GM19240 (cell line): Measurements from ENCODE around the gene FAM53B.

Source experiments
- DNase-seq: peaks from one replicate; pipeline ENCODE4 v3.0.0; 2011; ENCODE audit warnings: low spot score; ENCODE audit not compliant: insufficient read length

Gene FAM53B

GRCh38 chr10:124697837-124698544 lies 46.2 kb downstream of the FAM53B start:
- no peak for DNase-seq

DNA sequence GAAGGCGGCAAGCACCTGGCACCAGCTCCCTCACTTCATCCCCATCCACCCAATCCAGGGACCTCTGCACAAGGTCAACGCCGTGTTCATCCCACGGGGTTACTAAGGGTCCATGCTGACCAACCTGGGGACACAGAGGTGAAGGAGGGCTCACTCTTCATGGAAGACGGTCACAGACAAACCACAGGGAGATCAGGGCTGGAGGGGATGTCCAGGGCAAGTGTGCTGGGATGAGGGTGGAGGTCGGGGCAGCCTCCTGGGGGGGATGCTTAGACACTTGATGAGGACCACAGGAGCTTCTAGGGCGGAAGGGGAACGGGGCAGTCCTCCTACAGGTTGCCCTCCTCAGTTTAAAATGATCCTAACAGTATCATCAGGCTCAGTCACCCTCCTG lies 46.7 kb downstream of the FAM53B start:
- DNase-seq = no peak

DNA sequence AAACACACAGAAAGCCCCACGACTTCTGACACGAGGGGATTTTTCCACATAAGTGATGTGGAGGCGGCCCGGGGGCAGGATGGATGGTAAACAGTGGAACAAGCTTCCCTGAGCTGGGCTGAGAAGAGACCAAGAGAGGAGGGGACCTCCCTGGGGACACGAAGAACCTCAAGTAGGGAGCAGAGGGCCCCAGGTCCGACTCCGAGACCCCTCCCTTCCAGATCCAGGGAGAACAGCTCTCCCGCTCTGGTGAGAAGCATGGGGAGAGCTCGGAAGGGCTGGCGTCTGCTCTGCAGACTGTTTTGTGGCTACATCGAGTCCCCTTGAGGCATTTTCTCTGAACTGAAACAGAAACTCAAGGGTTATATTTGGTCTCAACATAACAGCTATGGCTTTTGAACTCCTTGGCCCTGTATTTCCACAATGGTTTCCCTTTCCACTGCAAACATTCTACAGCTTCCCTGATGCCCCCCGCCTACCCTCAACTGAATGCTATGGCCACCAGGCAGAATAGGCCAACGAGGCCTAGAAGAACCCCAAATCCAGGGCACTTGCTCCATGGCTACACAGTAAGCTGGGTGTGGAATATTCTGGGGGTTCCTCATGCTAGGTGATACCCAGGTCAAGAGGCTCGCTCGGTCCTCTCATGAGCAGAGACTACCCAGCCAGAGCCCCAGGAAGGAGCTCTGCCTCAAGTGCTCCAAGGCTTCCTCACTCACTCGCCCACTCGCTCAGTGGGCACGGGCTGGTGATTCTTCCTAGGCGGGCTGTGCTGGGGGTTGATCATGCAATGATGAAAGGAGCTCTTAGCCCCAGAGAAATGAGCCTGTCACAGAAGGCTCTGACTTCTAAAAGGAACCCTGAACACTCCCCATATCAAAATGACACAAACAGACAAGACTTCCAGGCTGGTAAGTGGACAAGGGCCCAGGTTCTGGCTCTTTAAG lies 47.5 kb downstream of the FAM53B start:
- peak; percentile 73 for DNase-seq

- no peak for DNase-seq
Observed at GRCh38 chr10:124695259-124695658, 48.9 kb downstream of the FAM53B start.

DNA sequence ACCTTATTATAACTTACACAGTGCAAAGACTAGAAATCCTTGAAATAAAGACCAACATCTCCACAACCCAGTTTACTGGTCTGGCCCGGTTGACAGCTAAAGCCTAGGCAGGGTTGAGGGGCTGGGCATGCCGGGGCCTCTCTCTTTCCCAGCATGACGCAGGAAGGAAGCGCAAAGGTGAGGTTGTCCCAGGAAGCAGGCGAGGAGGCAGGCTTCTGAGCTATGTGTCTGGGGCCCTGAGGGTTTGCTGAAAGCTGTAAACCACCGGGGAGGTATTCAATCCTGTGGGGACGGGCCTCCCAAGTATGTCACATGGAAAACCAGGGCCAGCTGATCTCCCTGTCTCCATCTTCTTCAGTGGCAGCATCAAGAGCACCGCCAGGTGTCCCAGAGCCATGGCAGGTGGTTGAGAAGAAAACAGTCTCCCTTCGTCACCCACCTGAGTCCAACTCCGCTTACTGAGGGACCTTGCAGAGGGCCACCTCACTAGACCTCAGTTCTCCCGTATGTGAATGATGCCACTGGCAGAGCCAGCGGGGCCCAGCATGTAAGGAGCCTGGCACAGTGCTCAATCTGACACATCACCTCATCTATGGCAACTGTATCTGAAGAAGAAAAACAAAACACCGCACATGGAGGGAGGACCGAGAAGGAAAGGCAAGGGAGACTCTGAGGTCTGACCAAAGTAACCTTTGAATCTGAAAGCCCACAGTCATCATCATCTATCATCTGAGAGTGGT lies 49.5 kb downstream of the FAM53B start:
- no peak for DNase-seq

- DNase-seq = no peak
Observed at GRCh38 chr10:124693801-124694416, 50.3 kb downstream of the FAM53B start.

- DNase-seq = no peak
Observed at GRCh38 chr10:124693396-124693795, 50.8 kb downstream of the FAM53B start.

GRCh38 chr10:124692100-124692446 lies 52.1 kb downstream of the FAM53B start:
- DNase-seq = no peak

DNA sequence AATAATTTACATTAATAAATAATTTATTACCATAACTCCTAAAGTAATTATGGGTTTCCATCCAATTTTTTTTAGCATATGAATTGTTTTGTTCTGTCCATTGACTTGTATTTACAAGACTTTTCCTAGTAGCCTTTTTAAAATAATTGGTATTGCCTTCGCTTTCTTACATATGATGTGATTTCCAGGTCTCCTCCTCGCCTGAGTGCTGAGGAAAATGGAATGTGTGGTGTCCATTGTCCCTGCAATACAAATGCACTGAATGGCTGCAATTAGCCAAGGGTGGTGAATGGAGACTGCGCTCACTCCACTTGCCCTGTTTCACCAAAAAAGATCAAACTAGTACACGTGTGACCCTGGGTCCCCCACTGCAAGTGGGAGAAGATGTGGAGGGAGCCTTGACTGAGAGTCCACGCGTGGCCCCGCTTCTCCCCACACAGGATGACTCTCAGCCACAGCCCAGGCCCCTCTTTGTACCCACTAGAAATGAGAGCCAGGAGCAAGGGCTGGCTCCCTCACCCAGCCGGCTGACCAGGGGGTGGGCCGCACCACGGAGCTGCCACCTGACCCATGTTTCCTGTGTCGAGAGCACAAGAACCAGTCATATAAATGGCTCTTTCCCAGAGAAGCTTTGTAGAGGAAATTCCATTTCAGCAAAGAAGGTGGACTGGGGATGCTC lies 52.6 kb downstream of the FAM53B start:
- no peak for DNase-seq

GRCh38 chr10:124691002-124691401 lies 53.2 kb downstream of the FAM53B start:
- no peak for DNase-seq

DNA sequence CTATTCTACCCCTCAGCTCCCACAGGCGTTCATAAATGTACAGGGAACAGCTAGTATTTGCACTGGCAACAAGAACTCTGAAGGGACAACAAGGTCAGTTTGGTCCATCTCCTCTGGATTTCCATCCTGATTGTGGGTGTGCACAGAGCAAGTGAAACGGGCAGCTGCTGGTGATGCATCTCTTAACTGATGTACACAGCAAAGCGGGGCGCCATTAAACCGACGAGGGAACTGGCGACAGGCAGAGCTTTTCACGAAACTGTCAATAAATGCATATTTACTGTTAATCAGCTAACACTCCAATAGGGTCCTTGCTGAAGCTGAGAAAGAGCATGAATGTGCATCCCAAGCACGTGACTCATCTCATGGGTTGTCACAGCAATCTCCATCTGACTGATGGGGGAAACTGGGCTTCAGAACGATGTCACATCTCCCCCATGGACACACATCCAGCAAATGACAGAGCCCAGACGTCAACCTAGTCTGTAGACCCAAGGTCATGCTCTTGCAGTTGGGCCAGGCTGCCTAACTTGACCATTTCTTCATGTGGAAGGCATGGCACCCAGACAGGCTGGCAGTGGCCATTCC lies 54.2 kb downstream of the FAM53B start:
- no peak for DNase-seq

GRCh38 chr10:124688889-124689670 lies 55.1 kb downstream of the FAM53B start:
- peak; percentile 76 for DNase-seq

- DNase-seq = no peak
Observed at GRCh38 chr10:124688386-124688785, 55.8 kb downstream of the FAM53B start.

GRCh38 chr10:124686707-124687376 lies 57.3 kb downstream of the FAM53B start:
- no peak for DNase-seq

GRCh38 chr10:124685261-124685660 lies 58.9 kb downstream of the FAM53B start:
- DNase-seq = no peak

DNA sequence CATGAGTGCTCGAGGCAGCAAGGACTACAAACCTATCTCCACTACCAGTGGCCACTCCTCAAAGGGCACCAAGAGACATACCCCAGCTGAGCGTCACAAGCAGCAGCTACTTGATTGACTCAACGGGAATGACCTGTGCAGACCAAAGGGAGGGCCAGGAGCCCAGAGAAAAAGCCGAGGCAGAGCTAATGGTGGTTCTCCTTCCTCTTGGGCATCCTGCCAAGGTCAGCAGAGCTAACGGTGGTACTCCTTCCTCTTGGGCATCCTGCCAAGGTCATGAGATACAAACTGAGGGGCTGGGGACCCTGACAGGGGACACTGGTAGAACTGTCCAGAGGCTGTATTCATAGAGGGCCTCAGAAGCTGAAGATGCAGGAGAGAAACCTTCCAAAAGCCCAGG lies 60.4 kb downstream of the FAM53B start:
- DNase-seq = no peak

- no peak for DNase-seq
Observed at GRCh38 chr10:124681626-124682552, 62.3 kb downstream of the FAM53B start.

DNA sequence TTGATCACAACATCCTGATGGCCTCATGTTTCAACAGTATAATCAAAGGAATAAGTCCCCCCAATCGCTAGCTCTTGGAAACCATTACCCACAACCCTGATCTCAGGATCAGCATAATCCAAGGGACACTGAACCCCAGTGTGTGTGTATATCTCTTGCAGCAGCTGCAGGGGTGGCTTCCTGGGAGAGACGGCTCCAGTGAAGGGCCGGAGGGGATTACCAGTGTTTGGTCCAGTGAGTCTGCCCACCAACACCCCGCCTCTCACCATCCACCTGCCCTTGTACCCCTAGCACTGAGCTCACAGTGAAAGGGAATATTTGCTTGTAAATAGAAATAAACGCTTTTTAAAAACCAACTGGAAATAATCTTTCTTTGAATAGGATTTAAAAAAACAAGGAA lies 63.1 kb downstream of the FAM53B start:
- DNase-seq = no peak
